Measurements from ENCODE around the gene COBL.

Gene COBL

GRCh38 chr7:51325908-51326307, 9.3 kb upstream of the COBL start:
- DNase-seq (ENCODE audit: low read depth): no peak

- DNase-seq (ENCODE audit: low read depth): no peak
Observed at GRCh38 chr7:51325261-51325676, 8.7 kb upstream of the COBL start.

- DNase-seq (ENCODE audit: low read depth): no peak
Observed at GRCh38 chr7:51324206-51324898, 7.7 kb upstream of the COBL start.

GRCh38 chr7:51321961-51322515, 5.4 kb upstream of the COBL start:
- DNase-seq (ENCODE audit: low read depth): no peak

GRCh38 chr7:51318886-51319579, 2.4 kb upstream of the COBL start:
- no peak for DNase-seq (ENCODE audit: low read depth)

GRCh38 chr7:51318001-51318400, 1.4 kb upstream of the COBL start:
- DNase-seq (ENCODE audit: low read depth): no peak

- no peak for DNase-seq (ENCODE audit: low read depth)
Observed at GRCh38 chr7:51317582-51317910, 937 bp upstream of the COBL start.

GRCh38 chr7:51316262-51316665, 345 bp downstream of the COBL start:
- DNase-seq (ENCODE audit: low read depth): no peak

- DNase-seq (ENCODE audit: low read depth): no peak
Observed at GRCh38 chr7:51315393-51316261, 982 bp downstream of the COBL start.

GRCh38 chr7:51314726-51315125, 1.9 kb downstream of the COBL start:
- no peak for DNase-seq (ENCODE audit: low read depth)

GRCh38 chr7:51313738-51314425, 2.7 kb downstream of the COBL start:
- DNase-seq (ENCODE audit: low read depth): no peak

GRCh38 chr7:51312951-51313737, 3.5 kb downstream of the COBL start:
- DNase-seq (ENCODE audit: low read depth): no peak

- DNase-seq (ENCODE audit: low read depth): no peak
Observed at GRCh38 chr7:51311166-51311565, 5.4 kb downstream of the COBL start.

GRCh38 chr7:51310131-51310583, 6.5 kb downstream of the COBL start:
- no peak for DNase-seq (ENCODE audit: low read depth)

- DNase-seq (ENCODE audit: low read depth): no peak
Observed at GRCh38 chr7:51309361-51310130, 7.1 kb downstream of the COBL start.

- DNase-seq (ENCODE audit: low read depth): no peak
Observed at GRCh38 chr7:51308696-51309095, 7.9 kb downstream of the COBL start.

- DNase-seq (ENCODE audit: low read depth): no peak
Observed at GRCh38 chr7:51308265-51308664, 8.3 kb downstream of the COBL start.

- DNase-seq (ENCODE audit: low read depth): no peak
Observed at GRCh38 chr7:51307651-51308210, 8.9 kb downstream of the COBL start.

- DNase-seq (ENCODE audit: low read depth): no peak
Observed at GRCh38 chr7:51306761-51307160, 9.8 kb downstream of the COBL start.

- DNase-seq (ENCODE audit: low read depth): no peak
Observed at GRCh38 chr7:51304729-51305128, 11.9 kb downstream of the COBL start.
